ENCODE measurements around the gene ERO1A.

Gene ERO1A

GRCh38 chr14:52599974-52600373, 95.4 kb downstream of the ERO1A start:
- no peak for DNase-seq

DNA sequence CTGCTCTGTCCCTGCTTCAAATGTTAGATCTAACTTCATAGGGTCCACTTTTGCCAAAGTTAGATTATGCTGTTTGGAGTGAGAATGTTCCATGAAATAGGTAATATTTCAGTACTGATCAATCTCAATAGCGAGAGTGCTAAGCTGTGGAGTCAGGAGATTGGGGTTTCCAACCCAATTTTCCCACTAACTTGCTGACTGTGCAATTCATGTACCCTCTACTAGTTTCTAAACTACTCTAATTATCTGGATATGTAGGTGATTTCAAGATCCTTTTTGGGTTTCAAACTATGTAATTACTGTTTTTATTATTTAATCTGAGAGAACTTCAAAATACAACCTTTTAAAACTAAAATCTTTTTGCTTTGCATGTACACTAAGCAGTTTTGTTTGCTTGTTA, 96.8 kb downstream of the ERO1A start:
- no peak for DNase-seq

- no peak for DNase-seq
Observed at GRCh38 chr14:52596861-52597260, 98.5 kb downstream of the ERO1A start.

- no peak for DNase-seq
Observed at GRCh38 chr14:52596320-52596719, 99.0 kb downstream of the ERO1A start.

GRCh38 chr14:52590318-52590717, 105.0 kb downstream of the ERO1A start:
- DNase-seq, result no peak

Measured in CD4-positive, alpha-beta T cell treated with Interleukin-17A for 4 hours (primary cell).